H9 (cell line): ENCODE results near the gene TBXAS1. TPM values are rescaled to one million over a fixed set of nuclear protein-coding genes. Genes with fewer than 3 reads are reported as not detected.

ENCODE experiments used
- DNase-seq: peaks from one replicate; pipeline ENCODE4 v3.0.0-alpha.2; 2017
- H2AFZ ChIP-seq: one replicate; pipeline ENCODE4 v1.6.1; 2013; ENCODE audit warnings: mild to moderate bottlenecking, low read length, control low read depth, moderate library complexity
- H2AK5ac ChIP-seq: 2 replicates; pipeline ENCODE4 v1.6.1; 2013; ENCODE audit warnings: low read length, control low read depth, mixed read lengths; ENCODE audit not compliant: insufficient read length
- H2BK120ac ChIP-seq: one replicate; pipeline ENCODE4 v1.6.1; 2013; ENCODE audit warnings: low read depth, mild to moderate bottlenecking, low read length, control low read depth, inconsistent platforms; ENCODE audit not compliant: poor library complexity, severe bottlenecking
- H2BK12ac ChIP-seq: 2 replicates; pipeline ENCODE4 v1.6.1; 2013; ENCODE audit warnings: low read length, control low read depth, mixed read lengths, low read depth; ENCODE audit not compliant: insufficient read length
- H2BK15ac ChIP-seq: 2 replicates; pipeline ENCODE4 v1.6.1; 2013; ENCODE audit warnings: low read depth, low read length, control low read depth
- H2BK20ac ChIP-seq: one replicate; pipeline ENCODE4 v1.6.1; 2013; ENCODE audit warnings: low read depth, mild to moderate bottlenecking, low read length, control low read depth, inconsistent platforms; ENCODE audit not compliant: poor library complexity, severe bottlenecking
- H2BK5ac ChIP-seq: 2 replicates; pipeline ENCODE4 v1.6.1; 2013; ENCODE audit warnings: low read length, control low read depth, mixed read lengths; ENCODE audit not compliant: insufficient read length
- H3K14ac ChIP-seq: 2 replicates; pipeline ENCODE4 v1.6.1; 2013; ENCODE audit warnings: low read length, control low read depth; ENCODE audit not compliant: insufficient read depth
- H3K18ac ChIP-seq: 2 replicates; pipeline ENCODE4 v1.6.1; 2013; ENCODE audit warnings: low read depth, mild to moderate bottlenecking, mixed read lengths, low read length, control low read depth; ENCODE audit not compliant: insufficient read length
- H3K23ac ChIP-seq: 2 replicates; pipeline ENCODE4 v1.6.1; 2013; ENCODE audit warnings: low read length, control low read depth, mixed read lengths, low read depth; ENCODE audit not compliant: insufficient read length
- H3K23me2 ChIP-seq: 2 replicates; pipeline ENCODE4 v1.6.1; 2013; ENCODE audit warnings: low read depth, mild to moderate bottlenecking, mixed read lengths, low read length, control low read depth; ENCODE audit not compliant: insufficient read length, poor library complexity, severe bottlenecking
- H3K27ac ChIP-seq: 2 replicates; pipeline ENCODE4 v1.5.1; 2013; ENCODE audit warnings: low read length, control low read depth, mixed read lengths, low read depth; ENCODE audit not compliant: insufficient read length
- H3K27me3 ChIP-seq: 2 replicates; pipeline ENCODE4 v1.6.1; 2013; ENCODE audit warnings: low read length, control low read depth, inconsistent platforms; ENCODE audit not compliant: insufficient read depth
- H3K4ac ChIP-seq: 2 replicates; pipeline ENCODE4 v1.6.1; 2013; ENCODE audit warnings: low read depth, mild to moderate bottlenecking, control low read depth, inconsistent platforms, low read length, moderate library complexity
- H3K4me1 ChIP-seq: 2 replicates; pipeline ENCODE4 v1.6.1; 2013; ENCODE audit warnings: low read length, control low read depth, inconsistent platforms; ENCODE audit not compliant: insufficient read depth
- H3K4me2 ChIP-seq: 2 replicates; pipeline ENCODE4 v1.6.1; 2013; ENCODE audit warnings: low read length, control low read depth, mixed read lengths; ENCODE audit not compliant: insufficient read length, insufficient read depth
- H3K56ac ChIP-seq: 2 replicates; pipeline ENCODE4 v1.6.1; 2013; ENCODE audit warnings: low read depth, mild to moderate bottlenecking, mixed read lengths, low read length, control low read depth; ENCODE audit not compliant: insufficient read length
- H3K79me1 ChIP-seq: 2 replicates; pipeline ENCODE4 v1.6.1; 2013; ENCODE audit warnings: low read depth, mild to moderate bottlenecking, moderate library complexity, low read length, control low read depth, inconsistent platforms; ENCODE audit not compliant: insufficient read depth, poor library complexity, severe bottlenecking
- H3K79me2 ChIP-seq: 2 replicates; pipeline ENCODE4 v1.6.1; 2013; ENCODE audit warnings: low read length, control low read depth, inconsistent platforms; ENCODE audit not compliant: insufficient read depth
- H3K9ac ChIP-seq: 2 replicates; pipeline ENCODE4 v1.6.1; 2013; ENCODE audit warnings: low read length, control low read depth, mixed read lengths; ENCODE audit not compliant: insufficient read length; ENCODE audit errors: extremely low read depth
- H3K9me3 ChIP-seq: one replicate; pipeline ENCODE4 v1.6.1; 2013; ENCODE audit warnings: low read depth, low read length, inconsistent platforms; ENCODE audit not compliant: control insufficient read depth
- H3T11ph ChIP-seq: one replicate; pipeline ENCODE4 v1.6.1; 2013; ENCODE audit warnings: mild to moderate bottlenecking, low read length, control low read depth, inconsistent platforms
- H4K20me1 ChIP-seq: one replicate; pipeline ENCODE4 v1.6.1; 2013; ENCODE audit not compliant: control insufficient read depth, insufficient read length, insufficient read depth
- H4K5ac ChIP-seq: 2 replicates; pipeline ENCODE4 v1.6.1; 2013; ENCODE audit warnings: low read depth, mild to moderate bottlenecking, mixed read lengths, low read length, control low read depth; ENCODE audit not compliant: insufficient read length
- H4K8ac ChIP-seq: replicated peaks from 2 replicates; pipeline ENCODE4 v1.6.1; 2013; ENCODE audit warnings: low read length, control low read depth, mixed read lengths, low read depth; ENCODE audit not compliant: insufficient read length
- H4K91ac ChIP-seq: 2 replicates; pipeline ENCODE4 v1.6.1; 2013; ENCODE audit warnings: low read depth, mild to moderate bottlenecking, moderate library complexity, mixed read lengths, low read length, control low read depth; ENCODE audit not compliant: insufficient read length
- H3K27ac Mint-ChIP-seq, 3 experiments: 2 replicates in 2 of 3; 3 replicates in 1 of 3; pipeline ENCODE4 v1.8.0; 2020 to 2021; ENCODE audit warnings: mixed read lengths in 3 of 3, mild to moderate bottlenecking in 1 of 3, moderate library complexity in 1 of 3
- H3K27me3 Mint-ChIP-seq: 2 replicates; pipeline ENCODE4 v1.8.0; 2021; ENCODE audit warnings: low read depth, mild to moderate bottlenecking, moderate library complexity, mixed read lengths
- H3K36me3 Mint-ChIP-seq, 3 experiments: 2 replicates in 2 of 3; 3 replicates in 1 of 3; pipeline ENCODE4 v1.8.0; 2020 to 2021; ENCODE audit warnings: low read depth in 3 of 3, mixed read lengths in 3 of 3; ENCODE audit not compliant: insufficient read depth in 1 of 3
- H3K4me1 Mint-ChIP-seq, 2 experiments: 2 replicates each; pipeline ENCODE4 v1.8.0; 2020; ENCODE audit warnings: mixed read lengths in 2 of 2
- H3K4me3 Mint-ChIP-seq, 2 experiments: 2 replicates in 1 of 2; 3 replicates in 1 of 2; pipeline ENCODE4 v1.8.0; 2020 to 2021; ENCODE audit warnings: mild to moderate bottlenecking in 2 of 2, mixed read lengths in 2 of 2, moderate library complexity in 1 of 2
- H3K9me3 Mint-ChIP-seq, 2 experiments: 2 replicates in 1 of 2; 3 replicates in 1 of 2; pipeline ENCODE4 v1.8.0; 2020; ENCODE audit warnings: mild to moderate bottlenecking in 2 of 2, mixed read lengths in 2 of 2, moderate library complexity in 1 of 2
- CTCF ChIP-seq: fragments of 200-600 bp; sonication (generic); conservative IDR thresholded peaks from 3 replicates; pipeline ENCODE4 v1.8.0; 2021; ENCODE audit warnings: antibody characterized with exemption, mild to moderate bottlenecking
- WGBS: extraction: QIAGEN DNeasy Blood & Tissue Kit; methylation state at CpG from one replicate; pipeline ENCODE4 v1.1.7; 2013; ENCODE audit warnings: missing lambda C conversion rate, low lambda C conversion rate, mixed read lengths; ENCODE audit not compliant: insufficient read length; ENCODE audit errors: extremely low coverage; 5-methylcytosine and 5-hydroxymethylcytosine counted together
- total RNA-seq: library from RNA; stranded (reverse); gene quantifications from 2 replicates; pipeline ENCODE4 v1.2.1, GENCODE V29; 2021

Gene TBXAS1
- total RNA-seq, 1 experiment from 2014 or later: 0.39 TPM

DNA sequence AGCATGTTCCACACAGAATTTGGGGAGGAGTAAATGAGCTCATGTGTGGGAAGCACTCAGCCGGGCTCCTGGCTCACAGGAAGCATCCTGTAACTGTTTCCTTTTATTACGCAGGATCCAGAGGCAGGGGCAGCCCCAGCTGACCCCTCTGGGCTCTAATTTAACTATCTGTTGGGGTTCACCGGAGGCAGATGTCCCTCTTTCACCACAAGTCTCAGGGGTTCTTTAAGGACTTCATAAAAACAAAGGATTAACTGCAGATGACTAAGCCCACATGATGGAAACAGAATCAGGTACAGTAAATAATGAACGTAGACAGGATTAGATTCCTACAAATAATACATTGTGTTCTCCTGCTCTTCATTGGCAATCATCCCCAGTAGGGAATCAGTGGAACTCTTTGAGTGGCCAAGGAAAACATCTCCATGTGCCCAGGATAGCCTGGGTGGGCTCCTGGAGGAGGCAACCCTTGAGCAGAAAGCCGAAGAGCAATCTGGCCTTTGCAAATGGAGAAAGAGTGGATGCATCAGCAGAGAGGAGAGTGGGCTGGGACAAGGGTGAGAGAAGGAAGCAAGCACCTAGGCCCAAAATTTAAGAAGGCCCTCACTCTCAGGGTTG lies 24.6 kb downstream of the TBXAS1 start:
- Histone ChIP-seq H2BK120ac (no peak overlapping the region), H3K23me2 (no peaks in the 10 kb centered on the region), H3K18ac (no peak overlapping the region), H3K4me2 (no peak overlapping the region), H2BK12ac (no peak overlapping the region), H3K4me1 (no peaks in the 10 kb centered on the region), H3K27me3 (no peaks in the 10 kb centered on the region), H3K4ac (no peak overlapping the region), H2AK5ac (no peak overlapping the region), H4K8ac (no peak overlapping the region), H4K20me1 (no peaks in the 10 kb centered on the region), H3K56ac (no peak overlapping the region), H2BK15ac (no peak overlapping the region), H2BK5ac (no peak overlapping the region), H3K23ac (no peak overlapping the region), H3K79me2 (no peaks in the 10 kb centered on the region), H4K5ac (no peak overlapping the region), H4K91ac (no peak overlapping the region), H3K9ac (no peak overlapping the region), H2BK20ac (no peak overlapping the region), H3K9me3 (no peaks in the 10 kb centered on the region), H3T11ph (no peak overlapping the region), H2AFZ (no peak overlapping the region), H3K14ac (no peak overlapping the region), H3K27ac (no peak overlapping the region), H3K79me1 (no peaks in the 10 kb centered on the region)
- Mint-ChIP-seq H3K4me1 (peaks cover 3 to 11% of the 10 kb centered on the region in 2 experiments; a peak in 3 of 4 replicates), H3K27ac (no peak overlapping the region; a peak in 1 of 7 replicates), H3K9me3 (no peaks in the 10 kb centered on the region), H3K27me3 (no peaks in the 10 kb centered on the region; the same call in 1 of the 2 replicates), H3K4me3 (no peak overlapping the region), H3K36me3 (no peaks in the 10 kb centered on the region)
- TF ChIP-seq CTCF: no peak
- no CpG with 5 or more reads among the region's 5 CpGs for WGBS
- DNase-seq: no peak
